ENCODE results near the gene RHBDL1.

RHBDL1 gene

GRCh38 chr16:674968-675883 lies at the start of gene RHBDL1:
RHBDL1 (plus strand) TSS chr16:675671; CDS start chr16:675791, 120 bp downstream.
- Histone ChIP-seq H3K36me3 (ENCODE audit: control insufficient read depth in 2 of 2, insufficient read depth in 2 of 2, low read length in 2 of 2) (peaks cover 26 to 28% of the 10 kb centered on the region in 2 donors), H3K9me3 (ENCODE audit: control insufficient read depth in 2 of 2, low read length in 2 of 2) (no peaks in the 10 kb centered on the region), H3K4me3 (ENCODE audit: low read length in 2 of 2) (peak within 1 kb of the TSS; percentile 50 to 60), H3K4me1 (ENCODE audit: control insufficient read depth in 2 of 2, insufficient read depth in 2 of 2, low read length in 2 of 2) (peaks cover 28 to 34% of the 10 kb centered on the region in 2 donors), H3K9ac (ENCODE audit: low read depth in 1 of 2, low read length in 2 of 2) (peak within 1 kb of the TSS in 1 of 2 donors; percentile 63), H3K27ac (ENCODE audit: low read depth in 2 of 2, low read length in 2 of 2) (no peak within 1 kb of the TSS), H3K27me3 (ENCODE audit: control insufficient read depth in 2 of 2, insufficient read depth in 2 of 2, low read length in 2 of 2) (no peaks in the 10 kb centered on the region)

GRCh38 chr16:625977-626765 lies 49.3 kb upstream of the RHBDL1 start:
- Histone ChIP-seq H3K4me1 (ENCODE audit: control insufficient read depth in 2 of 2, insufficient read depth in 2 of 2, low read length in 2 of 2) (peaks cover 4 to 8% of the 10 kb centered on the region in 2 donors), H3K27ac (ENCODE audit: low read depth in 2 of 2, low read length in 2 of 2) (no peak overlapping the region)

GRCh38 chr16:626787-627453 lies 48.6 kb upstream of the RHBDL1 start:
- no peak overlapping the region for H3K9ac ChIP-seq (ENCODE audit: low read depth in 1 of 2, low read length in 2 of 2)
- H3K9me3 ChIP-seq (ENCODE audit: control insufficient read depth in 2 of 2, low read length in 2 of 2), result no peaks in the 10 kb centered on the region
- H3K36me3 ChIP-seq (ENCODE audit: control insufficient read depth in 2 of 2, insufficient read depth in 2 of 2, low read length in 2 of 2), result peaks cover 12 to 17% of the 10 kb centered on the region in 2 donors
- H3K27ac ChIP-seq (ENCODE audit: low read depth in 2 of 2, low read length in 2 of 2), result no peak overlapping the region
- H3K4me3 ChIP-seq (ENCODE audit: low read length in 2 of 2), result no peak overlapping the region
- peaks cover 4 to 10% of the 10 kb centered on the region in 2 donors for H3K4me1 ChIP-seq (ENCODE audit: control insufficient read depth in 2 of 2, insufficient read depth in 2 of 2, low read length in 2 of 2)
- no peaks in the 10 kb centered on the region for H3K27me3 ChIP-seq (ENCODE audit: control insufficient read depth in 2 of 2, insufficient read depth in 2 of 2, low read length in 2 of 2)

More at GRCh38 chr16:625977-626765, 49.3 kb upstream of the RHBDL1 start:
- no peaks in the 10 kb centered on the region for H3K27me3 ChIP-seq (ENCODE audit: control insufficient read depth in 2 of 2, insufficient read depth in 2 of 2, low read length in 2 of 2)
- H3K9ac ChIP-seq (ENCODE audit: low read depth in 1 of 2, low read length in 2 of 2), result no peak overlapping the region
- no peak overlapping the region for H3K4me3 ChIP-seq (ENCODE audit: low read length in 2 of 2)
- H3K9me3 ChIP-seq (ENCODE audit: control insufficient read depth in 2 of 2, low read length in 2 of 2), result no peaks in the 10 kb centered on the region
- peaks cover 12 to 17% of the 10 kb centered on the region in 2 donors for H3K36me3 ChIP-seq (ENCODE audit: control insufficient read depth in 2 of 2, insufficient read depth in 2 of 2, low read length in 2 of 2)

- Histone ChIP-seq H3K36me3 (ENCODE audit: control insufficient read depth in 2 of 2, insufficient read depth in 2 of 2, low read length in 2 of 2) (peaks cover 12 to 17% of the 10 kb centered on the region in 2 donors), H3K27ac (ENCODE audit: low read depth in 2 of 2, low read length in 2 of 2) (no peak overlapping the region), H3K4me3 (ENCODE audit: low read length in 2 of 2) (no peak overlapping the region), H3K9ac (ENCODE audit: low read depth in 1 of 2, low read length in 2 of 2) (no peak overlapping the region), H3K4me1 (ENCODE audit: control insufficient read depth in 2 of 2, insufficient read depth in 2 of 2, low read length in 2 of 2) (peaks cover 4 to 10% of the 10 kb centered on the region in 2 donors), H3K9me3 (ENCODE audit: control insufficient read depth in 2 of 2, low read length in 2 of 2) (no peaks in the 10 kb centered on the region), H3K27me3 (ENCODE audit: control insufficient read depth in 2 of 2, insufficient read depth in 2 of 2, low read length in 2 of 2) (no peaks in the 10 kb centered on the region)
Measured at GRCh38 chr16:627454-628239, 47.8 kb upstream of the RHBDL1 start.

- Histone ChIP-seq H3K9ac (ENCODE audit: low read depth in 1 of 2, low read length in 2 of 2) (no peak overlapping the region), H3K27me3 (ENCODE audit: control insufficient read depth in 2 of 2, insufficient read depth in 2 of 2, low read length in 2 of 2) (no peaks in the 10 kb centered on the region), H3K4me1 (ENCODE audit: control insufficient read depth in 2 of 2, insufficient read depth in 2 of 2, low read length in 2 of 2) (peaks cover 4 to 10% of the 10 kb centered on the region in 2 donors), H3K27ac (ENCODE audit: low read depth in 2 of 2, low read length in 2 of 2) (no peak overlapping the region), H3K4me3 (ENCODE audit: low read length in 2 of 2) (no peak overlapping the region), H3K36me3 (ENCODE audit: control insufficient read depth in 2 of 2, insufficient read depth in 2 of 2, low read length in 2 of 2) (peaks cover 14 to 17% of the 10 kb centered on the region in 2 donors), H3K9me3 (ENCODE audit: control insufficient read depth in 2 of 2, low read length in 2 of 2) (no peaks in the 10 kb centered on the region)
Measured at GRCh38 chr16:628321-629061, 47.0 kb upstream of the RHBDL1 start.

- H3K36me3 ChIP-seq (ENCODE audit: control insufficient read depth in 2 of 2, insufficient read depth in 2 of 2, low read length in 2 of 2), result peaks cover 17% of the 10 kb centered on the region in 2 donors
- H3K9ac ChIP-seq (ENCODE audit: low read depth in 1 of 2, low read length in 2 of 2), result no peak overlapping the region
- H3K27me3 ChIP-seq (ENCODE audit: control insufficient read depth in 2 of 2, insufficient read depth in 2 of 2, low read length in 2 of 2), result no peaks in the 10 kb centered on the region
- H3K4me1 ChIP-seq (ENCODE audit: control insufficient read depth in 2 of 2, insufficient read depth in 2 of 2, low read length in 2 of 2), result peaks cover 4 to 10% of the 10 kb centered on the region in 2 donors
- no peaks in the 10 kb centered on the region for H3K9me3 ChIP-seq (ENCODE audit: control insufficient read depth in 2 of 2, low read length in 2 of 2)
- no peak overlapping the region for H3K27ac ChIP-seq (ENCODE audit: low read depth in 2 of 2, low read length in 2 of 2)
- H3K4me3 ChIP-seq (ENCODE audit: low read length in 2 of 2), result no peak overlapping the region
Measured at GRCh38 chr16:629185-629832, 46.2 kb upstream of the RHBDL1 start.

GRCh38 chr16:629833-630248 lies 45.6 kb upstream of the RHBDL1 start:
- Histone ChIP-seq H3K9me3 (ENCODE audit: control insufficient read depth in 2 of 2, low read length in 2 of 2) (no peaks in the 10 kb centered on the region), H3K4me3 (ENCODE audit: low read length in 2 of 2) (no peak overlapping the region), H3K4me1 (ENCODE audit: control insufficient read depth in 2 of 2, insufficient read depth in 2 of 2, low read length in 2 of 2) (peaks cover 4 to 10% of the 10 kb centered on the region in 2 donors), H3K9ac (ENCODE audit: low read depth in 1 of 2, low read length in 2 of 2) (no peak overlapping the region), H3K36me3 (ENCODE audit: control insufficient read depth in 2 of 2, insufficient read depth in 2 of 2, low read length in 2 of 2) (peaks cover 17% of the 10 kb centered on the region in 2 donors), H3K27ac (ENCODE audit: low read depth in 2 of 2, low read length in 2 of 2) (no peak overlapping the region), H3K27me3 (ENCODE audit: control insufficient read depth in 2 of 2, insufficient read depth in 2 of 2, low read length in 2 of 2) (no peaks in the 10 kb centered on the region)

GRCh38 chr16:630249-630814 lies 45.1 kb upstream of the RHBDL1 start:
- Histone ChIP-seq H3K36me3 (ENCODE audit: control insufficient read depth in 2 of 2, insufficient read depth in 2 of 2, low read length in 2 of 2) (peaks cover 13 to 15% of the 10 kb centered on the region in 2 donors), H3K9me3 (ENCODE audit: control insufficient read depth in 2 of 2, low read length in 2 of 2) (no peaks in the 10 kb centered on the region), H3K27ac (ENCODE audit: low read depth in 2 of 2, low read length in 2 of 2) (no peak overlapping the region), H3K4me3 (ENCODE audit: low read length in 2 of 2) (no peak overlapping the region), H3K9ac (ENCODE audit: low read depth in 1 of 2, low read length in 2 of 2) (no peak overlapping the region), H3K27me3 (ENCODE audit: control insufficient read depth in 2 of 2, insufficient read depth in 2 of 2, low read length in 2 of 2) (no peaks in the 10 kb centered on the region), H3K4me1 (ENCODE audit: control insufficient read depth in 2 of 2, insufficient read depth in 2 of 2, low read length in 2 of 2) (peaks cover 7 to 13% of the 10 kb centered on the region in 2 donors)

All from mucosa of rectum (tissue), 2 donors.